ENCODE results near the gene RASSF5.

The RASSF5 gene

GRCh38 chr1:206506405-206507283 is 687 bp upstream of the RASSF5 start:
- DNase-seq (ENCODE audit: low read depth) = no peak
- H3K4me3 ChIP-seq (ENCODE audit: control insufficient read depth, low read depth, low read length) = peak overlapping the region; percentile 49
- no peak for TF ChIP-seq CTCF (IDR thresholded peaks at IDR 0.05; ENCODE audit: control insufficient read depth, insufficient read depth, low read depth, low read length, missing control alignments)

DNA sequence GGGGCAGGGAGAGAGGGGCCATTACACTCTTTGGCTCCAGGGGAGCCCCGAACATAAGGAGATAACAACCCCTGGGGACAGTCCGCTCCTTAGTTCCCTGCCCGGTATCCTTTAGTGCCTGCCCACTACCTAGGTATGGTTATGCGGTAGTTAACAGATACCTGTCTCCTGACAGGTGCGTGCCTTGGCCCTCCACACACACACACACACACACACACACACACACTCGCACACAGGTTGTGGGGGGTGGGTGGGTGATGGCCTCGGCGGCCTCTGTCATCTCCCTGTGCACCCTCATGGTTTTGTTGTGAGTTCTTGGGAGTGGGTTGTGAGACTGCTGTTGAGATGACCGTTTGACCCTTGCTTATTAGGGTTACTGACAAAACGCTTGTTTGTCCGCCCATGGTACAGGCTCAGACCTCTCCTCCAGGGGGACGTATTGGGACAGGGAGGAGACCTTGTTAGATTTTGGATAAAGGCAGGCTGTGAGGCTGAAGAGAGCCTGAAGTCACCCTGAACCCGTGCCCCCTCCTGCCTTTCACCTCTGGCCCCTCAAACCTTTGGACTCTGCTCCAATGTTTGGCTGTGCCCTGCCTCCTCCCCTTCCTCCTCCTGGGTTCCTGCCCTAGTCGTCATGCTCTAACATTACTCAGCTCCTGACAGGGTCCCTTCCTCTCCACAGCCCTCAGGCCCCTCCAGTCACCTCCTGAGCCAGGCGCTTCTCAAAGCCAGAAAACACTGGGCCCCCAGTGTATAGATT is 979 bp downstream of the RASSF5 start:
- no peak for TF ChIP-seq CTCF (IDR thresholded peaks at IDR 0.05; ENCODE audit: control insufficient read depth, insufficient read depth, low read depth, low read length, missing control alignments)
- DNase-seq (ENCODE audit: low read depth) = no peak
- H3K4me3 ChIP-seq (ENCODE audit: control insufficient read depth, low read depth, low read length) = peak overlapping the region; percentile 49

GRCh38 chr1:206508956-206509355 is 1.6 kb downstream of the RASSF5 start:
- DNase-seq (ENCODE audit: low read depth) = peak; percentile 25
- no peak for TF ChIP-seq CTCF (IDR thresholded peaks at IDR 0.05; ENCODE audit: control insufficient read depth, insufficient read depth, low read depth, low read length, missing control alignments)
- H3K4me3 ChIP-seq (ENCODE audit: control insufficient read depth, low read depth, low read length) = no peak overlapping the region

GRCh38 chr1:206509612-206510257 is 2.4 kb downstream of the RASSF5 start:
- no peak for DNase-seq (ENCODE audit: low read depth)
- TF ChIP-seq CTCF (IDR thresholded peaks at IDR 0.05; ENCODE audit: control insufficient read depth, insufficient read depth, low read depth, low read length, missing control alignments) = no peak
- no peak overlapping the region for H3K4me3 ChIP-seq (ENCODE audit: control insufficient read depth, low read depth, low read length)

GRCh38 chr1:206510371-206510770 is 3.0 kb downstream of the RASSF5 start:
- no peak overlapping the region for H3K4me3 ChIP-seq (ENCODE audit: control insufficient read depth, low read depth, low read length)
- no peak for DNase-seq (ENCODE audit: low read depth)
- no peak for TF ChIP-seq CTCF (IDR thresholded peaks at IDR 0.05; ENCODE audit: control insufficient read depth, insufficient read depth, low read depth, low read length, missing control alignments)

DNA sequence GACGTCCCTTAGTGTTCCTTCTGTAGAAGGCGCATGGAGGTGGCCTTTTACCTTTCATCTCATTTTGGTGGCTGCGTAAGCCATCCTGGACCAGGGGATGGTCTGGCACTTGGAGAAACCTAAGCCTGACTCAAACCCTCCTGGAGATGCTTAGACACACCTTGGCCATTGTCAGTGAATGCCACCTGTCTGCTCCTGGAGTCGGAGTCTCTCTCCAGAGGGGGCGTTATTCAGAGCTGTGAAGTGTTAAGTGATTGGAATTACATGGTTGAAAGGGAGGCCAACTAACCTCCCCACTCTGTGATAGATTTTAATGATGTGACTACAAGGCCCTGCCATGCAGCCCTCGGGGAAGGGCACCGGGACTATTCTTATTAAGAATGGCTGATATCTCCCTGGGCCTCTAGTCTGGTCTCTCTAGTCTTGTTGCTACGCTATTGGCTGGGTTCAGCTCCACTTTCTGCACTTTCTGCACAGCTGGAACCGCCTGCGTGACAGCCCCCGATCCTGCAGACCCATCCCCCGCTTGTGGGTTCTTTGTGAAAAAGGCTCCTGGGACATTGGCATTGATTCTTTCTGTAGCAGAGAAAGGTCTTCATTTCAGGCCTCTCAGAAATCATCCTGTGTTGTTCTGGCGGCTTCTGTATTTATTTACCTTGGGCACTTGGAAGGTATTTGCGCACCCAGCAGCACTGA is 4.2 kb downstream of the RASSF5 start:
- no peak for DNase-seq (ENCODE audit: low read depth)
- no peak for TF ChIP-seq CTCF (IDR thresholded peaks at IDR 0.05; ENCODE audit: control insufficient read depth, insufficient read depth, low read depth, low read length, missing control alignments)
- H3K4me3 ChIP-seq (ENCODE audit: control insufficient read depth, low read depth, low read length) = no peak overlapping the region
